Femur (tissue), 1 donor: ENCODE data around the gene CLEC12A.
"Not testable (repeated sequence)": the region's sequence is repeated elsewhere in the genome, so short reads cannot be mapped to it uniquely, and the experiment has no call there.

Source experiments
- DNase-seq: peaks from one replicate; pipeline ENCODE4 v3.0.0-alpha.2; 2017

CLEC12A gene

GRCh38 chr12:9973949-9974348, 2.7 kb downstream of the CLEC12A start:
- DNase-seq: no peak

- not testable (repeated sequence) for DNase-seq
These were observed 3.5 kb downstream of the CLEC12A start for GRCh38 chr12:9974731-9975130.

DNA sequence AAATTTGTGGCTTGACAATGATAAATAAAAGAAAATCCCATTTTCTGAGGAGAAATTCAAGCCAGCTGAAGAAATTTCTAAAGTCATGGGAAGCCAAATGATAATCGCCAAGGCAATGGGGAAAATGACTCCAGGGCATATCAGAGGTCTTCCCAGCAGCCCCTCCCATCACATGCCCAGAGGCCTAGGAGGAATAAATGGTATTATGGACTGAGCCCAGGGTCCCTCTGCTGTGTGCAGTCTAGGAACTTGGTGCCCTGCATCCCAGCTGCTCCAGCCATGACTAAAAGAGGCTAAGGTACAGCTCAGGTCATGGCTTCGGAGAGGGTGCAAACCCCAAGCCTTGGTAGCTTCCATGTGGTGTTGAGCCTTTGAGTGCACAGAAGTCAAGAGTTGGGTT, 4.4 kb downstream of the CLEC12A start:
- no peak for DNase-seq

GRCh38 chr12:9976626-9977025, 5.4 kb downstream of the CLEC12A start:
- not testable (repeated sequence) for DNase-seq

DNA sequence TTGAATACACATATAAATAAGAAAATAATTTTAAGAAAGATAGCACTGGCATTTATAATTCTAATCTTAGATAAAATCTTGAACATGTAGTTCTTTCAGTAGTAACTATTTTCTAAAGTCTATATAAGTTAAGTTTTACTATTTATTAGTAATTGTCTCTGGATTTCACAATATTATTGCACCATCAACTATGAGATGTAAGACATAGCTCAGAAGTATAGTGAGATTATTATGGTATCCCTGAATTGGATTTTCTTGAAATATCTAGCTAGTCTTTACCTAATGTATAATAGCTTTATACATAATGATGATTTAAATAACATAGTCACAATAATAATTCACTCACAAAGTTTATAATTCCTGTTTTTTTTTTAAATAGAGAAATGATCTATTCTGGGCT, 6.7 kb downstream of the CLEC12A start:
- no peak for DNase-seq

GRCh38 chr12:9980126-9980525, 8.9 kb downstream of the CLEC12A start:
- DNase-seq: no peak

- DNase-seq: no peak
These were observed 20.7 kb downstream of the CLEC12A start for GRCh38 chr12:9991876-9992275.

DNA sequence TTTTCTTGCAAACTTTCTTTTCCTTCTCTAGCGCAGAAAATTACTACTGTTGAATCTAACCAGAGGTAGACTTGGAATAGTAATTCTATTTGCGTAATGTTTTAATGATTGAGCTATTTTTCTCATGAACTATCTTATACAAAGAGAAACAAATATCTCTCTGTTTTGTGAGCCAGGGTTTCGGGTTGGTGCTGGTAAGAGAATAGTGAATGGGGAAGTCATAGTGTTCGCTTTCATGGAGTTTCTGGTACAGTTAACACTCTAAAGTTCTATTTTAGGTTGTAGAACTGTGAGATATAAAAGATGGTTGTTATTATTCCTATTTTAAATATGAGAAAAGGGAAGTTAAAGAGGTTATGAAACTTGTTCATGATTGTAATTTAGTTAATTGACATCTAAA, 21.1 kb downstream of the CLEC12A start:
- no peak for DNase-seq

DNA sequence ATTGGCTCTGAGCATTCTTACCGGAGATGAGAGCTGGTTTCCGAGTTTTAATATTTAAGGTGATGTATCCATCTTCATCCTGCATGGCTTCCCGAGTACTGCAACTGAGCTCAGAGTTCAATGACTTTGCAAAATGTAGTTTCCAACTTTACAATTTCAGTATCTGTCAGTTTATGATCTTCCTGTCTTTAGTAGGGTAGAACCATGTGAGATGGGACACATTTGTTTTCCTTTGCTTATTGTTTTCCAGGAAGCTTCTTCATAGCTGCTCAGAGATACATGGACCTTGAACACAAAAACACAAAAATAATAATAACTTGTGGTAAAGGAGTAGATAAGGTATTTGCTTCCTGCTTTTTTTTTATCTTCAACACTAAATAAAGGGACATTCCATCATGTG, 27.8 kb downstream of the CLEC12A start, which contains the start of gene CLEC1B:
Gene CLEC1B, minus strand, starts transcription at position 106 of the 400 bp plus-strand sequence. Its CDS starts 21 bp downstream, at position 85.
- DNase-seq: no peak

- DNase-seq: no peak
These were observed 30.1 kb downstream of the CLEC12A start for GRCh38 chr12:10001171-10001776.

- no peak for DNase-seq
These were observed 41.6 kb downstream of the CLEC12A start for GRCh38 chr12:10012630-10013330.

DNA sequence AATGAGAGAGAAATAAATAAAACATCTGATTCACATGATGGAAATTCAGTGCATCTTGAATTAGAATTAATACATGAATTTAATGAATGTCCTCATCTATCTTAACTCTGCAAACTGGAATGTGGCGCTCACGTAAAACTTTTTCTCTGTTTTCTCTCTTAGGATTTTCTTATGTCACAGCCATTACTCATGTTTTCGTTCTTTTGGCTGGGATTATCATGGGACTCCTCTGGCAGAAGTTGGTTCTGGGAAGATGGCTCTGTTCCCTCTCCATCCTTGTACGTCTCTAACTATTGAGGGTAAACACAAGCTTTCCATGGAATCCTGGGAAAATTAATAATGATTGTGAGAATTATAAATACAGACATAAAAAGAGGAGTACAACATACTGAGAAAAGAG, 44.2 kb downstream of the CLEC12A start:
- DNase-seq: no peak

DNA sequence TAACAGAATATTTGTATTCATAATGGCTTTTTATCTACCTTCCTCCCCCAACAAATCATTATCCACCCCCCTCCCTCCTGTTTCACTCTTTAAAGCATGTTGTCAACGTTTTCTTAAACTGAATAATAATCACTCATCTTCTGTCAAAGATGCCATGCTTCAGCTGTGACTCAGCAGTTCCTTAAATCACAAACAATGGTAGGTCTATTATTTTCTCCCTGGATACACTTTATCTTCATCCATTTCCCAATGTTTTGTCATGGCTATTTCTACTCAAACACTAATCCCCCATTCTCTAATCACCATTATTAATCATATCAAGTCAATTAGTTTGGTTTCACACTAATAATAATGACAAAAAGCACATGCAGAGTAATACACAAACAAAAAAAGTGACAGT, 45.7 kb downstream of the CLEC12A start:
- no peak for DNase-seq

DNA sequence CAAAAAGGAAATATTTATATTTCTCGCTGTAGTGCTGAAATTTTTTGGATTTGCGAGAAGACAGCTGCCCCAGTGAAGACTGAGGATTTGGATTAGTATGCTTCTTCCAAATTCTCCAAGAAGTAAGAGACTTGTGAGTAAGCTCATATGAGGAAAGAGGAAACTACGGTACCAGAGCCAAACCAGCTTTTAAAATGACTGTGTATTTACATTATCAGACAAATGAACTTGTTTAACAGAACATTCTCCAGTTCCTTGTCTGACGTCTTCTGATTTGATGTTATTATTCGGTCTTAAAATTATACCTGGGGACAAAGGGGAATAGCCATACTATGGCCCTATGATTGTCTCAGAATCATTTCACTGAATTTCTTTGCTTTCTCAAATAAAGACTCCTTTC, 47.2 kb downstream of the CLEC12A start:
- DNase-seq: no peak

DNA sequence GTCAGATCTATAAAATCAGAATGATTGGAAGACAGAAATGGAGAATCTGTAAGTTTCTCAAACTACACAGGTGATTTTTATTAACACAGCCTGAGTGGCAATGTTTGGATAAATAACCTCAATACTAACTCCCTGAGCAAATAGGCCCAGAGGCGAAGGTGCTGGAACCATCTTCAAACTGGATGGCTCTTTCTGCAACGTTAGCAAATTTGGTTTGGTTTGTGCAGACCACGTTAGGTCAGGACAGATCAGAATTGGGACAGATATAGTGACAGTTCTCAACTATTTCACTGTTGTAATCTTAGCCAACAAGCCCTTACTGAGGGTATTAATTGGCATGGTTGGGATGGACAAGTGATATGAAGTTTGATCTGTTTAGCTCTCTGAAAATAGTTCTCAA, 50.1 kb downstream of the CLEC12A start:
- no peak for DNase-seq

DNA sequence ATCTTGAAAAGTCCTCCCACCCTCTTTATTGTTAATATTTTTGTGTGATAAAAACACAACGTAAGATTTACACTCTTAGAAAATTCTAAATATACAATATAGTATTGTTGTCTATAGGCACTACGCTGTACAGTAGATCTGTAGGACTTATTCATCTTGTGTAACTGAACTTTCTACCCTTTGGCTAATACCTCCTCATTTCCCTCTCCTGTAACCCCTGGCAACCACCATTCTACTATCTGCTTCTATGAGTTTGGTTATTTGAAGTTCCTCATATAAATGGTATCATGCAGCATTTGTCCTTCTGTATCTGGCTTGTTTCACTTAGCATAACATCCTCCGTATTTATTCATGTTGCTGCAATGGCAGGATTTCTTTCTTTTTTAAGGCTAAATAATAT, 54.0 kb downstream of the CLEC12A start:
- no peak for DNase-seq

DNA sequence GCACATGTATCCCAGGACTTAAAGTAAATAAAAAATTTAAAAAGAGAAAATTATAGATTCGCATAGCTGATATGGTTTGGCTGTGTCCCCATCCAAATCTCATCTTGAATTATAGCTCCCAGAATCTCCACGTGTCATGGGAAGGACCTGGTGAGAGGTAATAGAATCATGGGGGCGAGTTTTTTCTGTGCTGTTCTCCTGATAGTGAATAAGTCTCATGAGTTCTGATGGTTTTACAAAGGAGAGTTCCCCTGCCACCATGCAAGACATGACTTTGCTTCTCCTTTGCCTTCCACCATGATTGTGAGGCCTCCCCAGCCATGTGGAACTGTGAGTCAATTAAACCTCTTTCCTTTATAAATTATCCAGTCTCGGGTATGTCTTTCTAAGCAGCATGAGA, 55.5 kb downstream of the CLEC12A start:
- DNase-seq: not testable (repeated sequence)

DNA sequence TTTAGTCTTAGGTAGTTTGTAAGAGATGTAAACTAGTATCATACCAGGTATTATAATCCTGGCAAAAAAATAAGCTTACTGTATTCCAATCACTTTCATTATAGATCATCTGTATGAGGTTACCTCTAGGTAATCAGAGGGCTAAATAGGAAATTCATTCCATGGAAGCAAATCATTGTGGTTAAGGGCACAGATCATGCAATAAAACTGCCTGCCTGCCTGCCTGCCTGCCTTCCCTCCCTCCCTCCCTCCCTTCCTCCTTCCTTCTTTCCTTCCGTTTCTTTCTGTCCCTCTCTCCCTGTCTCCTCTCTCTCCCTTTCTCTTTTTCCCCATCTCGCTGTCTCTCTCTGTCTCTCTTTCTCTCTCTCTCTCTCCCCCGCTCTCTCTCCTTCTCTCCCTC, 56.1 kb downstream of the CLEC12A start:
- no peak for DNase-seq

GRCh38 chr12:10027721-10028120, 56.5 kb downstream of the CLEC12A start:
- no peak for DNase-seq

GRCh38 chr12:10030446-10030845, 59.2 kb downstream of the CLEC12A start, which contains the start of gene CLEC9A:
Gene CLEC9A, plus strand, starts transcription at chr12:10030682. Its CDS starts 22,006 bp downstream, at chr12:10052688.
- DNase-seq: no peak

GRCh38 chr12:10031321-10031720, 60.1 kb downstream of the CLEC12A start:
- no peak for DNase-seq

- no peak for DNase-seq
These were observed 60.6 kb downstream of the CLEC12A start for GRCh38 chr12:10031771-10032175.

- no peak for DNase-seq
These were observed 62.8 kb downstream of the CLEC12A start for GRCh38 chr12:10033783-10034545.
